HL-60 (cell line): Measurements from ENCODE around the gene CBX8.

Experiments used
- GABPA ChIP-seq: IDR thresholded peaks from 2 replicates; pipeline ENCODE4 v1.6.1; 2012; ENCODE audit warnings: low read depth
- POLR2AphosphoS5 ChIP-seq: IDR thresholded peaks from 2 replicates; pipeline ENCODE4 v1.6.1; 2012; ENCODE audit warnings: low read depth
- SPI1 ChIP-seq: IDR thresholded peaks from 2 replicates; pipeline ENCODE4 v1.6.1; 2012; ENCODE audit warnings: low read depth, mild to moderate bottlenecking, borderline replicate concordance
- TF ChIP-seq, protein P1 (sequence below): IDR thresholded peaks from one replicate; pipeline ENCODE4 v1.5.1; 2011; ENCODE audit warnings: low read length, control low read depth, inconsistent platforms; ENCODE audit not compliant: insufficient read depth
- TF ChIP-seq, protein P2 (sequence below): IDR thresholded peaks from 2 replicates; pipeline ENCODE4 v1.6.1; 2012; ENCODE audit warnings: low read depth; ENCODE audit not compliant: insufficient replicate concordance

DNA sequence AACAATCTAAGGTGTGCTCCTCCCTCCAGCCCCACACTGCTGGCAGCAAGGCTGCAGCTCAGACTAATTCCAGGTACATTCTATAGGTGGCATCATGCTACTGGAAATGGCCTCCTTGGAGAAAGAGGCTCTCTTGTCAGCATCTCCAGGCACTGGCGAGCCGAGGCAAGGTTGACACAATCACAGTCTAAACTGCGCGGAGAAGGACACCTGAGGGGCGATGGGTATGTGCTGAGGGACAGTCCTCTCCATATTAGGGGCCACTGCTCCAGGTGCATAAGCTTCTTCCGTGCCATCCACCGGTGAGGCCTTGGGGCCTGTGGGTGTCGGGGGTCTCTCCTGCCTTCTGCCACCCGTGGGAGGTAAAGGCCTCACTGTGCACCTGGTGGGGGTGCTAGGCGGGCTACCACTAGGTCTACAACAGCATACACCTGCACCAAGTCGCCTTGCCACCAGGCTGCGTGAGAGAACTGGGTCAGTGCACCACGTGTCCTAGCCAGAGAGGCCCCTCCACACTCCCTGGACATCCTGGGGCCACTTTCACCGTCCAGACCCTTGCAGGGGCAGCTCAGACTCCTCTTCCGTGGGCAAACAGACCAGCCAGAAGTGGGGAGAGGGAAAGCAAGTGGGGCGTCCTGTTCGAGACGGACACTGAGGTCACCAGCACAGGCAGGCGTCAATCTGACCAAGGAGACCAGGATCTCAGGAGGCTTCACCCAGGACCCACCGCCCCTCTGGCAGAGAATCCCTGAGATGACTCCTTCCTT is 12.1 kb upstream of the CBX8 start:
- TF ChIP-seq, protein P1, sequence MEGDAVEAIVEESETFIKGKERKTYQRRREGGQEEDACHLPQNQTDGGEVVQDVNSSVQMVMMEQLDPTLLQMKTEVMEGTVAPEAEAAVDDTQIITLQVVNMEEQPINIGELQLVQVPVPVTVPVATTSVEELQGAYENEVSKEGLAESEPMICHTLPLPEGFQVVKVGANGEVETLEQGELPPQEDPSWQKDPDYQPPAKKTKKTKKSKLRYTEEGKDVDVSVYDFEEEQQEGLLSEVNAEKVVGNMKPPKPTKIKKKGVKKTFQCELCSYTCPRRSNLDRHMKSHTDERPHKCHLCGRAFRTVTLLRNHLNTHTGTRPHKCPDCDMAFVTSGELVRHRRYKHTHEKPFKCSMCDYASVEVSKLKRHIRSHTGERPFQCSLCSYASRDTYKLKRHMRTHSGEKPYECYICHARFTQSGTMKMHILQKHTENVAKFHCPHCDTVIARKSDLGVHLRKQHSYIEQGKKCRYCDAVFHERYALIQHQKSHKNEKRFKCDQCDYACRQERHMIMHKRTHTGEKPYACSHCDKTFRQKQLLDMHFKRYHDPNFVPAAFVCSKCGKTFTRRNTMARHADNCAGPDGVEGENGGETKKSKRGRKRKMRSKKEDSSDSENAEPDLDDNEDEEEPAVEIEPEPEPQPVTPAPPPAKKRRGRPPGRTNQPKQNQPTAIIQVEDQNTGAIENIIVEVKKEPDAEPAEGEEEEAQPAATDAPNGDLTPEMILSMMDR: peak; percentile 16
- TF ChIP-seq POLR2AphosphoS5 (no peak), GABPA (no peak), SPI1 (no peak)
- TF ChIP-seq, protein P2, sequence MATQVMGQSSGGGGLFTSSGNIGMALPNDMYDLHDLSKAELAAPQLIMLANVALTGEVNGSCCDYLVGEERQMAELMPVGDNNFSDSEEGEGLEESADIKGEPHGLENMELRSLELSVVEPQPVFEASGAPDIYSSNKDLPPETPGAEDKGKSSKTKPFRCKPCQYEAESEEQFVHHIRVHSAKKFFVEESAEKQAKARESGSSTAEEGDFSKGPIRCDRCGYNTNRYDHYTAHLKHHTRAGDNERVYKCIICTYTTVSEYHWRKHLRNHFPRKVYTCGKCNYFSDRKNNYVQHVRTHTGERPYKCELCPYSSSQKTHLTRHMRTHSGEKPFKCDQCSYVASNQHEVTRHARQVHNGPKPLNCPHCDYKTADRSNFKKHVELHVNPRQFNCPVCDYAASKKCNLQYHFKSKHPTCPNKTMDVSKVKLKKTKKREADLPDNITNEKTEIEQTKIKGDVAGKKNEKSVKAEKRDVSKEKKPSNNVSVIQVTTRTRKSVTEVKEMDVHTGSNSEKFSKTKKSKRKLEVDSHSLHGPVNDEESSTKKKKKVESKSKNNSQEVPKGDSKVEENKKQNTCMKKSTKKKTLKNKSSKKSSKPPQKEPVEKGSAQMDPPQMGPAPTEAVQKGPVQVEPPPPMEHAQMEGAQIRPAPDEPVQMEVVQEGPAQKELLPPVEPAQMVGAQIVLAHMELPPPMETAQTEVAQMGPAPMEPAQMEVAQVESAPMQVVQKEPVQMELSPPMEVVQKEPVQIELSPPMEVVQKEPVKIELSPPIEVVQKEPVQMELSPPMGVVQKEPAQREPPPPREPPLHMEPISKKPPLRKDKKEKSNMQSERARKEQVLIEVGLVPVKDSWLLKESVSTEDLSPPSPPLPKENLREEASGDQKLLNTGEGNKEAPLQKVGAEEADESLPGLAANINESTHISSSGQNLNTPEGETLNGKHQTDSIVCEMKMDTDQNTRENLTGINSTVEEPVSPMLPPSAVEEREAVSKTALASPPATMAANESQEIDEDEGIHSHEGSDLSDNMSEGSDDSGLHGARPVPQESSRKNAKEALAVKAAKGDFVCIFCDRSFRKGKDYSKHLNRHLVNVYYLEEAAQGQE: no peak
